Transverse colon (tissue), 4 donors: ENCODE data around the gene ABHD16B. TPM values are rescaled to one million over a fixed set of nuclear protein-coding genes. Genes with fewer than 3 reads are reported as not detected.

ENCODE experiments used
- DNase-seq: peaks from one replicate; pipeline ENCODE4 v3.0.0-alpha.2; 2019
- H3K27ac ChIP-seq, 4 donors: fragments of 200-600 bp; sonication (generic); 2 replicates each; pipeline ENCODE4 v1.5.1; 2016 to 2018; ENCODE audit warnings: inconsistent platforms in 4 of 4
- H3K27me3 ChIP-seq: fragments of 200-600 bp; sonication (generic); 2 replicates; pipeline ENCODE4 v1.5.1; 2017; ENCODE audit warnings: inconsistent platforms
- H3K36me3 ChIP-seq, 4 donors: fragments of 200-600 bp; sonication (generic); 2 replicates each; pipeline ENCODE4 v1.5.1; 2017 to 2019; ENCODE audit warnings: inconsistent platforms in 4 of 4
- H3K4me1 ChIP-seq, 4 donors: fragments of 200-600 bp; sonication (generic); 2 replicates each; pipeline ENCODE4 v1.5.1; 2017 to 2020; ENCODE audit warnings: inconsistent platforms in 4 of 4
- H3K4me3 ChIP-seq, 4 donors: fragments of 200-600 bp; sonication (generic); 1 replicate in 1 of 4; 2 replicates in 3 of 4; pipeline versions ENCODE4 v1.5.1 to v1.6.1; 2017 to 2019; ENCODE audit warnings: inconsistent platforms in 4 of 4
- H3K9me3 ChIP-seq, 2 donors: fragments of 200-600 bp; sonication (generic); 2 replicates each; pipeline ENCODE4 v1.5.1; 2017 to 2019; ENCODE audit warnings: inconsistent platforms in 2 of 2
- EP300 ChIP-seq: sonication (generic); formaldehyde crosslinking; IDR thresholded peaks from one replicate; pipeline ENCODE4 v1.6.1; 2017; ENCODE audit warnings: antibody characterized with exemption, low read depth
- POLR2A ChIP-seq: fragments of 450-650 bp; IDR thresholded peaks from one replicate; pipeline ENCODE4 v1.6.1; 2016; ENCODE audit warnings: antibody characterized with exemption, mild to moderate bottlenecking, moderate library complexity
- POLR2AphosphoS5 ChIP-seq, 3 donors: sonication (generic); formaldehyde crosslinking; IDR thresholded peaks; one replicate each; pipeline ENCODE4 v1.6.1; 2016; ENCODE audit warnings: antibody characterized with exemption in 3 of 3
- WGBS, 2 donors: methylation state at CpG; one replicate each; pipeline ENCODE4 v1.1.5; 2018; ENCODE audit warnings: low coverage in 1 of 2; 5-methylcytosine and 5-hydroxymethylcytosine counted together
- in situ Hi-C, 4 donors: fragments of 200-750 bp; cut with MboI; loops; one replicate each; pipeline versions ENCODE4 v1.15.0 to v1.15.1; 2017; ENCODE audit warnings: low sequenced_read_pairs in 3 of 4, low pct_ligation_motif_present in 1 of 4, low pct_unique_long_range_greater_than_20kb in 1 of 4
- intact Hi-C: fragments of 100-400 bp; cut with DNase I; formaldehyde crosslinking; loops from one replicate; pipeline ENCODE4 v1.15.1; 2023; ENCODE audit warnings: low total_unique reads
- total RNA-seq, 4 donors: library from RNA; depleted of rRNA; stranded (reverse); fragments of >200 nt; gene quantifications; one replicate each; pipeline ENCODE4 v1.1.0, GENCODE V29; 2016
- TF ChIP-seq, protein P1 (sequence below), 5 experiments: fragments of 200-600 bp in 3 of 5; fragments of 450-650 bp in 2 of 5; sonication (generic) in 3 of 5; IDR thresholded peaks; 1 replicate in 2 of 5; 2 replicates in 3 of 5; pipeline ENCODE4 v1.5.1; 2016 to 2017; ENCODE audit warnings: antibody characterized with exemption in 5 of 5, inconsistent platforms in 3 of 5, mild to moderate bottlenecking in 2 of 5, moderate library complexity in 1 of 5

The ABHD16B gene
- total RNA-seq, 4 donors from 2014 or later = not detected

GRCh38 chr20:63836458-63837344, 24.6 kb upstream of the ABHD16B start:
- no peak overlapping the region for H3K27ac ChIP-seq

GRCh38 chr20:63837479-63837878, 23.8 kb upstream of the ABHD16B start:
- intact Hi-C loops = no loop called here
- in situ Hi-C loops = no loop called here
- Histone ChIP-seq H3K4me1 (peaks cover 5 to 19% (median 16%) of the 10 kb centered on the region in 4 donors), H3K27me3 (peaks cover 8% of the 10 kb centered on the region), H3K27ac (no peak overlapping the region), H3K4me3 (no peak overlapping the region), H3K36me3 (no peaks in the 10 kb centered on the region), H3K9me3 (no peaks in the 10 kb centered on the region)
- DNase-seq = no peak
- TF ChIP-seq, protein P1, sequence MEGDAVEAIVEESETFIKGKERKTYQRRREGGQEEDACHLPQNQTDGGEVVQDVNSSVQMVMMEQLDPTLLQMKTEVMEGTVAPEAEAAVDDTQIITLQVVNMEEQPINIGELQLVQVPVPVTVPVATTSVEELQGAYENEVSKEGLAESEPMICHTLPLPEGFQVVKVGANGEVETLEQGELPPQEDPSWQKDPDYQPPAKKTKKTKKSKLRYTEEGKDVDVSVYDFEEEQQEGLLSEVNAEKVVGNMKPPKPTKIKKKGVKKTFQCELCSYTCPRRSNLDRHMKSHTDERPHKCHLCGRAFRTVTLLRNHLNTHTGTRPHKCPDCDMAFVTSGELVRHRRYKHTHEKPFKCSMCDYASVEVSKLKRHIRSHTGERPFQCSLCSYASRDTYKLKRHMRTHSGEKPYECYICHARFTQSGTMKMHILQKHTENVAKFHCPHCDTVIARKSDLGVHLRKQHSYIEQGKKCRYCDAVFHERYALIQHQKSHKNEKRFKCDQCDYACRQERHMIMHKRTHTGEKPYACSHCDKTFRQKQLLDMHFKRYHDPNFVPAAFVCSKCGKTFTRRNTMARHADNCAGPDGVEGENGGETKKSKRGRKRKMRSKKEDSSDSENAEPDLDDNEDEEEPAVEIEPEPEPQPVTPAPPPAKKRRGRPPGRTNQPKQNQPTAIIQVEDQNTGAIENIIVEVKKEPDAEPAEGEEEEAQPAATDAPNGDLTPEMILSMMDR (IDR thresholded peaks at IDR 0.05) = no peak
- TF ChIP-seq POLR2A (no peak), EP300 (no peak), POLR2AphosphoS5 (IDR thresholded peaks at IDR 0.05) (no peak)
- WGBS, 2 donors = 33 to 71% methylated on average over 1 to 8 of the region's 8 CpGs

More at GRCh38 chr20:63836458-63837344, 24.6 kb upstream of the ABHD16B start:
- peaks cover 5 to 26% (median 24%) of the 10 kb centered on the region in 4 donors for H3K4me1 ChIP-seq
- H3K4me3 ChIP-seq = no peak overlapping the region
- TF ChIP-seq POLR2A (no peak), POLR2AphosphoS5 (IDR thresholded peaks at IDR 0.05) (no peak)
- TF ChIP-seq, protein P1 (IDR thresholded peaks at IDR 0.05) = no peak
- no peaks in the 10 kb centered on the region for H3K9me3 ChIP-seq
- intact Hi-C loops = no loop called here
- DNase-seq = no peak
- WGBS, 2 donors = 76 to 100% methylated on average over 2 to 26 of the region's 27 CpGs
- in situ Hi-C loops = no loop called here
- no peaks in the 10 kb centered on the region for H3K36me3 ChIP-seq
- H3K27me3 ChIP-seq = peaks cover 14% of the 10 kb centered on the region

DNA sequence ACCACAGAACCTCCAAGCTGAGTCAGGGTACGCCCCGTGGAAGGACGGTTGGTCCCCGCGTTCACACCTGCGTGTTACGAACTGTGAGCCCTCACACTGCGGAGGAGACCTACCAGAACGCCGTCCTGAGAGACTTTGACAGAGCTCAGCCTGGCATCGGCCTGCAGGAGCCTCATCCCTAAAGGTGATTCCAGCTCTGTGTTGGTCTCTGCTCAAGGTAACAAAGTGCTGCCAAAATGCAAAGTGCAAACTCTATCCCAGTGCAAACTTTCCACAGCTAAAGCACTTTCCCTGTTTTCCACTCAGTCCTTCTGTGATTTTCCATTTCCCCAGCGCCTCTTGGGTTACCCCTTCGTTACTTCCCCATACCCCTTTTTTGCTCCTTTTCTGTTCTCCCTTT, 21.7 kb upstream of the ABHD16B start:
- Histone ChIP-seq H3K4me1 (peaks cover 1 to 7% (median 2%) of the 10 kb centered on the region in 4 donors), H3K27me3 (peaks cover 19% of the 10 kb centered on the region), H3K9me3 (no peaks in the 10 kb centered on the region), H3K36me3 (no peaks in the 10 kb centered on the region), H3K27ac (no peak overlapping the region), H3K4me3 (no peak overlapping the region)
- WGBS, 2 donors = 79 to 84% methylated on average over 2 to 13 of the region's 13 CpGs
- in situ Hi-C loops (no loop called here), intact Hi-C loops (no loop called here)
- DNase-seq = no peak
- TF ChIP-seq, protein P1 (IDR thresholded peaks at IDR 0.05) = no peak
- no peak for TF ChIP-seq POLR2A
- no peak for TF ChIP-seq POLR2AphosphoS5 (IDR thresholded peaks at IDR 0.05)
- TF ChIP-seq EP300 = no peak

DNA sequence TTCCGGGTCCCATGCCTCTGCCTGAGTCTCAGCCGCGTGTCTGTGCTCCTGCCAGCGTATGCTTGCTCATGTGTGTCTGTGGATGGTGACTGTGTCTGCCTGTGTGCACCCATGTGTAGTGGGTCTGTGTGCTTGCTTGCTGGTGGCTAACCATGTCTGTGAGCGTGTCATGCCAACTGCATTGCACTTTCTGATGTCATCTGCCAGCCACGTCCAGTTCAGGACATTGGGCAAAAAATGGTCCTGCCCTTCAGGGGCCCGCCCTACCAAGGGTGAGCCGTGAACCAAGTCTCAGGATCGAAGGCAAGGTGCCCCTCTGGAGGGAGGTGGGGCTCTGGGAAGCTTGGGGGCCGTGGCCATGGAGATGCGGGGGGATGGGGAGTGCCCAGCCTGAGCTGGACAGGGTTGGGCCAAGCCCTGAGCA, 20.9 kb upstream of the ABHD16B start:
- WGBS, 2 donors = 66 to 69% methylated on average over 7 to 11 of the region's 11 CpGs
- Histone ChIP-seq H3K27ac (no peak overlapping the region), H3K4me3 (no peak overlapping the region), H3K9me3 (no peaks in the 10 kb centered on the region), H3K4me1 (peaks cover 0 to under 1% (median 0%) of the 10 kb centered on the region in 4 donors), H3K27me3 (peaks cover 27% of the 10 kb centered on the region), H3K36me3 (no peaks in the 10 kb centered on the region)
- no peak for DNase-seq
- intact Hi-C loops (no loop called here), in situ Hi-C loops (no loop called here)
- no peak for TF ChIP-seq POLR2A
- TF ChIP-seq EP300 = no peak
- TF ChIP-seq, protein P1 (IDR thresholded peaks at IDR 0.05) = no peak
- TF ChIP-seq POLR2AphosphoS5 (IDR thresholded peaks at IDR 0.05) = no peak
